GM12878 (cell line): Measurements from ENCODE around the gene PRDM9. TPM values are rescaled to one million over a fixed set of nuclear protein-coding genes. Genes with fewer than 3 reads are reported as not detected.
"Not testable (repeated sequence)": the region's sequence is repeated elsewhere in the genome, so short reads cannot be mapped to it uniquely, and the experiment has no call there.

Experiments used
- ATAC-seq: fragments of 200-7000 bp; cut with Tn5 transposase; 3 replicates; pipeline ENCODE4 v1.9.1; 2020; ENCODE audit warnings: mild to moderate bottlenecking, moderate library complexity
- BruUV-seq: library from RNA; stranded (reverse); fragments of 400-500 nt; replicated peaks from 2 replicates; lab custom pipeline; 2021; lab: Mats Ljungman, UMichigan
- CTCF ChIA-PET: fragments of 300-600 bp; sonication (Branson Sonifier 250); formaldehyde crosslinking; extraction: SDS; loops from one replicate; lab custom pipeline; 2021; ENCODE audit warnings: inconsistent platforms; lab: Yijun Ruan, JAX
- POLR2A ChIA-PET: fragments of 350-600 bp; formaldehyde crosslinking; extraction: SDS; loops from one replicate; lab custom pipeline; 2021; ENCODE audit warnings: inconsistent platforms; lab: Charles Lee
- RAD21 ChIA-PET: fragments of 300-600 bp; sonication (Branson Sonifier 250); formaldehyde crosslinking; loops from one replicate; lab custom pipeline; 2023; ENCODE audit warnings: antibody characterized with exemption; ENCODE audit not compliant: unreplicated experiment; lab: Charles Lee
- SMC1A ChIA-PET: fragments of 300-600 bp; sonication (Branson Sonifier 250); formaldehyde crosslinking; loops from one replicate; lab custom pipeline; 2023; ENCODE audit not compliant: unreplicated experiment, uncharacterized antibody; lab: Charles Lee
- DNase-seq: peaks from one replicate; pipeline ENCODE4 v3.0.0-alpha.2; 2011; ENCODE audit warnings: low read depth, low spot score
- FAIRE-seq: peaks from 3 replicates; lab custom pipeline; 2011; peaks lifted over from hg19 to GRCh38; lab: Jason Lieb, UNC
- H2AFZ ChIP-seq: 2 replicates; pipeline ENCODE4 v1.6.0; 2011; ENCODE audit warnings: low read depth, low read length, control low read depth; ENCODE audit not compliant: control insufficient read depth
- H3K27ac ChIP-seq: 2 replicates; pipeline ENCODE4 v1.5.1; 2011; ENCODE audit warnings: control low read depth; ENCODE audit not compliant: control insufficient read depth, insufficient read depth
- H3K27me3 ChIP-seq, 2 experiments: replicated peaks in 1 of 2; 2 replicates each; pipeline versions ENCODE4 v1.6.0 to v1.6.1; 2011; ENCODE audit warnings: low read length in 1 of 2; ENCODE audit not compliant: control insufficient read depth in 2 of 2, insufficient read depth in 2 of 2
- H3K36me3 ChIP-seq, 2 experiments: 2 replicates each; pipeline ENCODE4 v1.5.1; 2011; ENCODE audit warnings: low read length in 1 of 2; ENCODE audit not compliant: control insufficient read depth in 2 of 2, insufficient read depth in 2 of 2
- H3K4me1 ChIP-seq: 2 replicates; pipeline ENCODE4 v1.6.1; 2011; ENCODE audit warnings: mild to moderate bottlenecking, low read length, moderate library complexity, mixed read lengths; ENCODE audit not compliant: control insufficient read depth, insufficient read depth
- H3K4me2 ChIP-seq: 2 replicates; pipeline ENCODE4 v1.6.0; 2011; ENCODE audit warnings: control low read depth; ENCODE audit not compliant: control insufficient read depth, insufficient read depth
- H3K4me3 ChIP-seq: fragments of 200-600 bp; sonication (generic); 2 replicates; pipeline ENCODE4 v1.5.1; 2016
- H3K79me2 ChIP-seq: 2 replicates; pipeline ENCODE4 v1.6.0; 2011; ENCODE audit warnings: low read length; ENCODE audit not compliant: control insufficient read depth, insufficient read depth
- H3K9ac ChIP-seq: 2 replicates; pipeline ENCODE4 v1.8.0; 2011; ENCODE audit warnings: low read length, control low read depth, mixed read lengths; ENCODE audit not compliant: control insufficient read depth, insufficient read depth
- H3K9me3 ChIP-seq: replicated peaks from 3 replicates; pipeline ENCODE4 v1.5.1; 2011; ENCODE audit warnings: mild to moderate bottlenecking, low read length; ENCODE audit not compliant: control insufficient read depth, insufficient read depth
- H4K20me1 ChIP-seq: 2 replicates; pipeline ENCODE4 v1.6.0; 2011; ENCODE audit not compliant: control insufficient read depth, insufficient read depth
- BCL3 ChIP-seq: IDR thresholded peaks from 2 replicates; pipeline ENCODE4 v1.6.1; 2011; ENCODE audit warnings: borderline replicate concordance, low read depth, mild to moderate bottlenecking, moderate library complexity, low read length; ENCODE audit not compliant: insufficient read depth, poor library complexity, severe bottlenecking
- CHD1 ChIP-seq: IDR thresholded peaks from 2 replicates; pipeline ENCODE4 v1.6.1; 2012; ENCODE audit warnings: low read depth, low read length, improper control_type of control experiment
- CREM ChIP-seq: IDR thresholded peaks from 2 replicates; pipeline ENCODE4 v1.6.1; 2014; ENCODE audit warnings: antibody characterized with exemption, low read depth
- ESRRA ChIP-seq: IDR thresholded peaks from 2 replicates; pipeline ENCODE4 v1.6.1; 2012; ENCODE audit warnings: mild to moderate bottlenecking, low read length, improper control_type of control experiment
- HSF1 ChIP-seq: fragments of 150-350 bp; IDR thresholded peaks from 2 replicates; pipeline ENCODE4 v1.6.1; 2014; ENCODE audit warnings: mild to moderate bottlenecking, low read depth, low read length
- JUNB ChIP-seq: IDR thresholded peaks from 2 replicates; pipeline ENCODE4 v1.6.1; 2016; ENCODE audit warnings: antibody characterized with exemption, mild to moderate bottlenecking
- KLF5 ChIP-seq: fragments of 450-650 bp; IDR thresholded peaks from 2 replicates; pipeline ENCODE4 v1.6.1; 2014; ENCODE audit warnings: mild to moderate bottlenecking; ENCODE audit not compliant: partially characterized antibody
- NFXL1 ChIP-seq: fragments of 450-650 bp; IDR thresholded peaks from 2 replicates; pipeline ENCODE4 v1.6.1; 2017; ENCODE audit warnings: antibody characterized with exemption, mild to moderate bottlenecking, borderline replicate concordance
- POU2F2 ChIP-seq: IDR thresholded peaks from 3 replicates; pipeline ENCODE4 v1.6.1; 2011; ENCODE audit warnings: low read depth, mild to moderate bottlenecking, low read length, borderline replicate concordance
- RCOR1 ChIP-seq: conservative IDR thresholded peaks from 2 replicates; pipeline ENCODE4 v1.6.1; 2012; ENCODE audit warnings: low read depth, low read length, improper control_type of control experiment
- SMAD5 ChIP-seq: IDR thresholded peaks from 2 replicates; pipeline ENCODE4 v1.6.1; 2016; ENCODE audit warnings: antibody characterized with exemption, low read depth
- SMARCA5 ChIP-seq: fragments of 450-650 bp; IDR thresholded peaks from 2 replicates; pipeline ENCODE4 v1.6.1; 2017; ENCODE audit warnings: mild to moderate bottlenecking
- SUPT20H ChIP-seq: IDR thresholded peaks from 2 replicates; pipeline ENCODE4 v1.6.1; 2011; ENCODE audit warnings: low read depth, mild to moderate bottlenecking, low read length, moderate library complexity, borderline replicate concordance; ENCODE audit not compliant: control insufficient read depth
- ZBTB11 ChIP-seq: fragments of 450-650 bp; formaldehyde crosslinking; IDR thresholded peaks from 2 replicates; pipeline ENCODE4 v1.5.0; 2022; ENCODE audit warnings: mild to moderate bottlenecking, missing genetic modification characterization
- ZNF24 ChIP-seq: fragments of 450-650 bp; IDR thresholded peaks from 2 replicates; pipeline ENCODE4 v1.6.1; 2017; ENCODE audit warnings: antibody characterized with exemption, mild to moderate bottlenecking
- WGBS: methylation state at CpG from one replicate; pipeline ENCODE4 v1.1.6; 2016; ENCODE audit warnings: low lambda C conversion rate; ENCODE audit not compliant: insufficient replicate concordance, insufficient coverage; ENCODE audit errors: missing lambda C conversion rate; 5-methylcytosine and 5-hydroxymethylcytosine counted together
- in situ Hi-C: fragments of 300-500 bp; cut with MboI; formaldehyde crosslinking; loops from 9 replicates; pipeline ENCODE4 v1.14.3; 2018; ENCODE audit warnings: mixed read lengths
- intact Hi-C: fragments of 100-400 bp; cut with micrococcal nuclease; formaldehyde crosslinking; loops from one replicate; pipeline ENCODE4 v1.14.2; 2022; ENCODE audit not compliant: unreplicated experiment
- polyA plus RNA-seq, 11 experiments: library from polyadenylated mRNA; depleted of rRNA in 4 of 11; unstranded in 6 of 11; stranded (reverse) in 5 of 11; fragments of >200 nt; fragmentation: Nextera tagmentation in 4 of 11; fragmentation: Illumina TruSeq in 1 of 11; extraction: Ambion mirVana in 4 of 11; extraction: Trizol in 1 of 11; gene quantifications; 1 replicate in 1 of 11; 2 replicates in 10 of 11; pipeline versions ENCODE4 v1.2.1 to v1.2.3, GENCODE V29; 2011 to 2016; ENCODE audit warnings: inconsistent platforms in 2 of 11, missing spikeins in 2 of 11, low read depth in 1 of 11
- total RNA-seq, 4 experiments: library from RNA; depleted of rRNA in 3 of 4; stranded (reverse); fragments of >200 nt in 3 of 4; fragmentation: Illumina TruSeq in 1 of 4; extraction: Trizol in 1 of 4; gene quantifications; 2 replicates each; pipeline versions ENCODE4 v1.2.1 to v1.2.3, GENCODE V29; 2013 to 2021

Gene PRDM9
- total and polyA plus RNA-seq, 10 of the 15 experiments (the other 5 are each of a cell fraction or from before 2014, with no cell fraction given), result not detected

- no peaks in the 10 kb centered on the region for H3K79me2 ChIP-seq
- no peak for DNase-seq
- no peaks in the 10 kb centered on the region for H3K27me3 ChIP-seq
- no peak overlapping the region for H3K4me2 ChIP-seq
- no peaks in the 10 kb centered on the region for H3K4me1 ChIP-seq
- H3K9me3 ChIP-seq, result no peaks in the 10 kb centered on the region
- BruUV-seq, result no TSS peak
- in situ Hi-C loops, result no loop called here
- RAD21 ChIA-PET, result no interaction called here
- TF ChIP-seq ZNF24 (no peak), ESRRA (no peak), NFXL1 (no peak), JUNB (no peak), SMARCA5 (no peak), KLF5 (no peak), CHD1 (no peak), CREM (no peak), BCL3 (no peak), HSF1 (no peak), SUPT20H (no peak), POU2F2 (no peak), SMAD5 (no peak), ZBTB11 (CRISPR knock-in tag) (no peak), RCOR1 (no peak)
- TF ChIP-seq, all 136 proteins: peak for 0
- CTCF ChIA-PET, result no interaction called here
- SMC1A ChIA-PET, result no interaction called here
- no peak overlapping the region for H3K27ac ChIP-seq
- POLR2A ChIA-PET, result no interaction called here
- no peak for FAIRE-seq
- no peaks in the 10 kb centered on the region for H4K20me1 ChIP-seq
- 41% methylated on average over 5 of the region's 5 CpGs for WGBS
- no peaks in the 10 kb centered on the region for H3K36me3 ChIP-seq
- no peak overlapping the region for H2AFZ ChIP-seq
- no peak overlapping the region for H3K9ac ChIP-seq
- no peak for ATAC-seq
- H3K4me3 ChIP-seq, result no peak overlapping the region
- intact Hi-C loops, result no loop called here
These were observed 23.3 kb upstream of the PRDM9 start for GRCh38 chr5:23484096-23484495.

- H3K4me1 ChIP-seq, H3K36me3 ChIP-seq, BruUV-seq, H3K27ac ChIP-seq, CTCF ChIA-PET, intact Hi-C loops, DNase-seq, RAD21 ChIA-PET, ATAC-seq, H3K9me3 ChIP-seq, H3K9ac ChIP-seq, in situ Hi-C loops, POLR2A ChIA-PET, H3K4me3 ChIP-seq, H3K27me3 ChIP-seq, H3K79me2 ChIP-seq, H2AFZ ChIP-seq, FAIRE-seq, SMC1A ChIA-PET, H4K20me1 ChIP-seq, H3K4me2 ChIP-seq: not testable (repeated sequence)
- WGBS, result 0% methylated on average over 2 of the region's 2 CpGs
These were observed 21.2 kb upstream of the PRDM9 start for GRCh38 chr5:23486227-23486626.
